ENCODE results near the gene UBE2G2. TPM values are rescaled to one million over a fixed set of nuclear protein-coding genes. Genes with fewer than 3 reads are reported as not detected.

The UBE2G2 gene
- total RNA-seq, 2 donors from 2014 or later, result 67.7 to 138 TPM

GRCh38 chr21:44838951-44839350 is 37.3 kb upstream of the UBE2G2 start:
- DNase-seq (ENCODE audit: low spot score) (no peak), ATAC-seq (ENCODE audit: insufficient number of reproducible peaks, low FRiP score, low read depth) (no peak)
- no peaks in the 10 kb centered on the region for H3K27me3 ChIP-seq (replicated peaks; ENCODE audit: insufficient read depth)

GRCh38 chr21:44838039-44838895 is 36.6 kb upstream of the UBE2G2 start:
- no peak for TF ChIP-seq CTCF (IDR thresholded peaks at IDR 0.05)
- DNase-seq (ENCODE audit: low spot score) (no peak), ATAC-seq (ENCODE audit: insufficient number of reproducible peaks, low FRiP score, low read depth) (no peak)
- Histone ChIP-seq H3K4me3 (no peak overlapping the region), H3K27me3 (replicated peaks; ENCODE audit: insufficient read depth) (no peaks in the 10 kb centered on the region), H3K4me1 (ENCODE audit: control insufficient read depth in 1 of 2, low read depth in 2 of 2) (no peaks in the 10 kb centered on the region), H3K9me3 (no peaks in the 10 kb centered on the region), H3K36me3 (no peaks in the 10 kb centered on the region), H3K27ac (no peak overlapping the region)

More at GRCh38 chr21:44838951-44839350, 37.3 kb upstream of the UBE2G2 start:
- Histone ChIP-seq H3K36me3 (no peaks in the 10 kb centered on the region), H3K27ac (no peak overlapping the region), H3K4me1 (ENCODE audit: control insufficient read depth in 1 of 2, low read depth in 2 of 2) (no peaks in the 10 kb centered on the region), H3K9me3 (no peaks in the 10 kb centered on the region), H3K4me3 (no peak overlapping the region)
- TF ChIP-seq CTCF (IDR thresholded peaks at IDR 0.05), result no peak

GRCh38 chr21:44837537-44837936 is 35.9 kb upstream of the UBE2G2 start:
- H3K4me3 ChIP-seq, result no peak overlapping the region
- no peaks in the 10 kb centered on the region for H3K9me3 ChIP-seq
- TF ChIP-seq CTCF (IDR thresholded peaks at IDR 0.05), result no peak
- H3K36me3 ChIP-seq, result no peaks in the 10 kb centered on the region
- H3K27ac ChIP-seq, result no peak overlapping the region
- ATAC-seq (ENCODE audit: insufficient number of reproducible peaks, low FRiP score, low read depth), result no peak
- no peaks in the 10 kb centered on the region for H3K27me3 ChIP-seq (replicated peaks; ENCODE audit: insufficient read depth)
- no peak for DNase-seq (ENCODE audit: low spot score)
- H3K4me1 ChIP-seq (ENCODE audit: control insufficient read depth in 1 of 2, low read depth in 2 of 2), result no peaks in the 10 kb centered on the region

- H3K27me3 ChIP-seq (replicated peaks; ENCODE audit: insufficient read depth), result no peaks in the 10 kb centered on the region
- no peak overlapping the region for H3K4me3 ChIP-seq
- no peak for DNase-seq (ENCODE audit: low spot score)
- no peak for ATAC-seq (ENCODE audit: insufficient number of reproducible peaks, low FRiP score, low read depth)
- no peak overlapping the region for H3K27ac ChIP-seq
- no peaks in the 10 kb centered on the region for H3K4me1 ChIP-seq (ENCODE audit: control insufficient read depth in 1 of 2, low read depth in 2 of 2)
- no peak for TF ChIP-seq CTCF (IDR thresholded peaks at IDR 0.05)
- H3K36me3 ChIP-seq, result no peaks in the 10 kb centered on the region
- no peaks in the 10 kb centered on the region for H3K9me3 ChIP-seq
These were observed 35.2 kb upstream of the UBE2G2 start for GRCh38 chr21:44836666-44837471.

- Histone ChIP-seq H3K36me3 (no peaks in the 10 kb centered on the region), H3K27ac (no peak overlapping the region), H3K9me3 (no peaks in the 10 kb centered on the region), H3K4me3 (no peak overlapping the region), H3K4me1 (ENCODE audit: control insufficient read depth in 1 of 2, low read depth in 2 of 2) (no peaks in the 10 kb centered on the region), H3K27me3 (replicated peaks; ENCODE audit: insufficient read depth) (no peaks in the 10 kb centered on the region)
- no peak for DNase-seq (ENCODE audit: low spot score)
- TF ChIP-seq CTCF (IDR thresholded peaks at IDR 0.05), result no peak
- no peak for ATAC-seq (ENCODE audit: insufficient number of reproducible peaks, low FRiP score, low read depth)
These were observed 34.7 kb upstream of the UBE2G2 start for GRCh38 chr21:44836349-44836665.

Data from thoracic aorta (tissue), 2 donors.